K562 (cell line): ENCODE measurements around the gene CRCP.

ENCODE experiments used
- DPF2 ChIP-seq: fragments of 450-650 bp; IDR thresholded peaks from 2 replicates; pipeline ENCODE4 v1.6.1; 2016
- JUN ChIP-seq, 2 experiments: sonication (generic) in 1 of 2; formaldehyde crosslinking in 1 of 2; IDR thresholded peaks; 2 replicates each; pipeline versions ENCODE4 v1.6.1 to v1.8.0; 2012 to 2022; ENCODE audit warnings: borderline replicate concordance in 2 of 2, mild to moderate bottlenecking in 2 of 2, improper control_type of control experiment in 1 of 2, low read depth in 1 of 2, low read length in 1 of 2, missing genetic modification reagents in 1 of 2
- NONO ChIP-seq, 2 experiments: fragments of 200-400 bp in 1 of 2; fragments of 450-650 bp in 1 of 2; formaldehyde crosslinking in 1 of 2; IDR thresholded peaks; 2 replicates each; pipeline ENCODE4 v1.6.1; 2017; ENCODE audit warnings: low read depth in 2 of 2, mild to moderate bottlenecking in 2 of 2, moderate library complexity in 2 of 2, low read length in 1 of 2
- NRF1 ChIP-seq, 2 experiments: fragments of 450-650 bp; IDR thresholded peaks in 1 of 2; conservative IDR thresholded peaks in 1 of 2; 2 replicates each; pipeline ENCODE4 v1.6.1; 2014; ENCODE audit warnings: mild to moderate bottlenecking in 2 of 2
- POLR2A ChIP-seq: fragments of 450-650 bp; conservative IDR thresholded peaks from 2 replicates; pipeline ENCODE4 v1.6.1; 2016
- RBM22 ChIP-seq: fragments of 200-400 bp; formaldehyde crosslinking; IDR thresholded peaks from 2 replicates; pipeline ENCODE4 v1.6.1; 2018; ENCODE audit warnings: low read length, low read depth; ENCODE audit not compliant: poor library complexity, severe bottlenecking
- STAG1 ChIP-seq: sonication (generic); formaldehyde crosslinking; IDR thresholded peaks from 2 replicates; pipeline ENCODE4 v1.5.0; 2020; ENCODE audit warnings: missing genetic modification reagents, borderline replicate concordance
- TEAD1 ChIP-seq, 2 experiments: fragments of 450-650 bp in 1 of 2; sonication (generic) in 1 of 2; formaldehyde crosslinking; IDR thresholded peaks; 2 replicates each; pipeline versions ENCODE4 v1.4.0 to v1.8.0; 2020 to 2022; ENCODE audit warnings: mild to moderate bottlenecking in 2 of 2, missing genetic modification reagents in 1 of 2
- ZFP30 ChIP-seq: fragments of 250-450 bp; sonication (Bioruptor Pico); IDR thresholded peaks from 2 replicates; pipeline ENCODE4 v1.8.0; 2022; ENCODE audit warnings: moderate library complexity, mild to moderate bottlenecking, inconsistent platforms, borderline replicate concordance
- TF ChIP-seq, protein P1 (sequence below): sonication (generic); formaldehyde crosslinking; IDR thresholded peaks from 2 replicates; pipeline ENCODE4 v1.8.1; 2023; ENCODE audit warnings: mild to moderate bottlenecking, missing genetic modification reagents
- TF ChIP-seq, protein P2 (sequence below), 3 experiments: IDR thresholded peaks in 2 of 3; conservative IDR thresholded peaks in 1 of 3; 2 replicates each; pipeline ENCODE4 v1.5.1; 2011 to 2012; ENCODE audit warnings: low read length in 3 of 3, mild to moderate bottlenecking in 3 of 3, control low read depth in 2 of 3, improper control_type of control experiment in 1 of 3, inconsistent platforms in 1 of 3, low read depth in 1 of 3, mixed read lengths in 1 of 3, moderate library complexity in 1 of 3; ENCODE audit not compliant: insufficient read depth in 2 of 3
- TF ChIP-seq, protein P3 (sequence below), 2 experiments: fragments of 450-650 bp; IDR thresholded peaks; 2 replicates each; pipeline ENCODE4 v1.6.1; 2018; ENCODE audit warnings: mild to moderate bottlenecking in 2 of 2, low read depth in 1 of 2; ENCODE audit not compliant: partially characterized antibody in 2 of 2

DNA sequence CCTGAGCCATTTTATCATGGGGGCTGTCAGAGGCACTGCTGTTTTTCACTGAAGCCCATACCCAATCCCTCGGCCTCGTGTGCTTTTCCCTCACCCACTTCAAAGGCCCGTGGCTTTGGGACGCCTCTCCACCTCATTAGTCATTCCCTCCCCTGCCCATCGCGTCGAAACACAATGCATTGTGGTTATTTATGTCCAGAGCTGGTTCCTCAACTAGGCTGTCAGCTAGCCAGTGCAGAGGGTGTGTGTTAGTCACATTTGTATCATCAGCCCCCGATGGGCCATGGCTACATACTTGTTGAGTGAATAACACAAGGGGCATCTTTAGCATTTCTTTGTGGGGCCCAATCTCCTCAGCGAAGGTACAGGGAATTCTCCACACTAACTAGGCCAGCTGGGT lies 3.8 kb upstream of the CRCP start:
- TF ChIP-seq NRF1 (conservative IDR thresholded peaks at IDR 0.05 in 1 of 2, IDR thresholded peaks at IDR 0.05 in 1 of 2) (no peak), JUN (IDR thresholded peaks at IDR 0.05; ENCODE audit: borderline replicate concordance, low read depth, low read length) (no peak), JUN (CRISPR knock-in tag; IDR thresholded peaks at IDR 0.05; ENCODE audit: borderline replicate concordance) (no peak), POLR2A (no peak), TEAD1 (CRISPR knock-in tag; IDR thresholded peaks at IDR 0.05) (no peak), RBM22 (no peak), STAG1 (CRISPR knock-in tag) (no peak), DPF2 (no peak), ZFP30 (CRISPR knock-in tag) (no peak), NONO (IDR thresholded peaks at IDR 0.05; ENCODE audit: low read depth in 2 of 2, low read length in 1 of 2) (no peak)
- TF ChIP-seq, protein P1, sequence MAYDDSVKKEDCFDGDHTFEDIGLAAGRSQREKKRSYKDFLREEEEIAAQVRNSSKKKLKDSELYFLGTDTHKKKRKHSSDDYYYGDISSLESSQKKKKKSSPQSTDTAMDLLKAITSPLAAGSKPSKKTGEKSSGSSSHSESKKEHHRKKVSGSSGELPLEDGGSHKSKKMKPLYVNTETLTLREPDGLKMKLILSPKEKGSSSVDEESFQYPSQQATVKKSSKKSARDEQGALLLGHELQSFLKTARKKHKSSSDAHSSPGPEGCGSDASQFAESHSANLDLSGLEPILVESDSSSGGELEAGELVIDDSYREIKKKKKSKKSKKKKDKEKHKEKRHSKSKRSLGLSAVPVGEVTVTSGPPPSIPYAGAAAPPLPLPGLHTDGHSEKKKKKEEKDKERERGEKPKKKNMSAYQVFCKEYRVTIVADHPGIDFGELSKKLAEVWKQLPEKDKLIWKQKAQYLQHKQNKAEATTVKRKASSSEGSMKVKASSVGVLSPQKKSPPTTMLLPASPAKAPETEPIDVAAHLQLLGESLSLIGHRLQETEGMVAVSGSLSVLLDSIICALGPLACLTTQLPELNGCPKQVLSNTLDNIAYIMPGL (CRISPR knock-in tag): no peak
- TF ChIP-seq, protein P2, sequence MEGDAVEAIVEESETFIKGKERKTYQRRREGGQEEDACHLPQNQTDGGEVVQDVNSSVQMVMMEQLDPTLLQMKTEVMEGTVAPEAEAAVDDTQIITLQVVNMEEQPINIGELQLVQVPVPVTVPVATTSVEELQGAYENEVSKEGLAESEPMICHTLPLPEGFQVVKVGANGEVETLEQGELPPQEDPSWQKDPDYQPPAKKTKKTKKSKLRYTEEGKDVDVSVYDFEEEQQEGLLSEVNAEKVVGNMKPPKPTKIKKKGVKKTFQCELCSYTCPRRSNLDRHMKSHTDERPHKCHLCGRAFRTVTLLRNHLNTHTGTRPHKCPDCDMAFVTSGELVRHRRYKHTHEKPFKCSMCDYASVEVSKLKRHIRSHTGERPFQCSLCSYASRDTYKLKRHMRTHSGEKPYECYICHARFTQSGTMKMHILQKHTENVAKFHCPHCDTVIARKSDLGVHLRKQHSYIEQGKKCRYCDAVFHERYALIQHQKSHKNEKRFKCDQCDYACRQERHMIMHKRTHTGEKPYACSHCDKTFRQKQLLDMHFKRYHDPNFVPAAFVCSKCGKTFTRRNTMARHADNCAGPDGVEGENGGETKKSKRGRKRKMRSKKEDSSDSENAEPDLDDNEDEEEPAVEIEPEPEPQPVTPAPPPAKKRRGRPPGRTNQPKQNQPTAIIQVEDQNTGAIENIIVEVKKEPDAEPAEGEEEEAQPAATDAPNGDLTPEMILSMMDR (IDR thresholded peaks at IDR 0.05 in 2 of 3, conservative IDR thresholded peaks at IDR 0.05 in 1 of 3; ENCODE audit: insufficient read depth in 2 of 3, low read depth in 1 of 3, low read length in 3 of 3): no peak
- TF ChIP-seq, protein P3, sequence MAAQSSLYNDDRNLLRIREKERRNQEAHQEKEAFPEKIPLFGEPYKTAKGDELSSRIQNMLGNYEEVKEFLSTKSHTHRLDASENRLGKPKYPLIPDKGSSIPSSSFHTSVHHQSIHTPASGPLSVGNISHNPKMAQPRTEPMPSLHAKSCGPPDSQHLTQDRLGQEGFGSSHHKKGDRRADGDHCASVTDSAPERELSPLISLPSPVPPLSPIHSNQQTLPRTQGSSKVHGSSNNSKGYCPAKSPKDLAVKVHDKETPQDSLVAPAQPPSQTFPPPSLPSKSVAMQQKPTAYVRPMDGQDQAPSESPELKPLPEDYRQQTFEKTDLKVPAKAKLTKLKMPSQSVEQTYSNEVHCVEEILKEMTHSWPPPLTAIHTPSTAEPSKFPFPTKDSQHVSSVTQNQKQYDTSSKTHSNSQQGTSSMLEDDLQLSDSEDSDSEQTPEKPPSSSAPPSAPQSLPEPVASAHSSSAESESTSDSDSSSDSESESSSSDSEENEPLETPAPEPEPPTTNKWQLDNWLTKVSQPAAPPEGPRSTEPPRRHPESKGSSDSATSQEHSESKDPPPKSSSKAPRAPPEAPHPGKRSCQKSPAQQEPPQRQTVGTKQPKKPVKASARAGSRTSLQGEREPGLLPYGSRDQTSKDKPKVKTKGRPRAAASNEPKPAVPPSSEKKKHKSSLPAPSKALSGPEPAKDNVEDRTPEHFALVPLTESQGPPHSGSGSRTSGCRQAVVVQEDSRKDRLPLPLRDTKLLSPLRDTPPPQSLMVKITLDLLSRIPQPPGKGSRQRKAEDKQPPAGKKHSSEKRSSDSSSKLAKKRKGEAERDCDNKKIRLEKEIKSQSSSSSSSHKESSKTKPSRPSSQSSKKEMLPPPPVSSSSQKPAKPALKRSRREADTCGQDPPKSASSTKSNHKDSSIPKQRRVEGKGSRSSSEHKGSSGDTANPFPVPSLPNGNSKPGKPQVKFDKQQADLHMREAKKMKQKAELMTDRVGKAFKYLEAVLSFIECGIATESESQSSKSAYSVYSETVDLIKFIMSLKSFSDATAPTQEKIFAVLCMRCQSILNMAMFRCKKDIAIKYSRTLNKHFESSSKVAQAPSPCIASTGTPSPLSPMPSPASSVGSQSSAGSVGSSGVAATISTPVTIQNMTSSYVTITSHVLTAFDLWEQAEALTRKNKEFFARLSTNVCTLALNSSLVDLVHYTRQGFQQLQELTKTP (IDR thresholded peaks at IDR 0.05; ENCODE audit: low read depth in 1 of 2, partially characterized antibody in 2 of 2): no peak
